Measurements from ENCODE around the gene GLRA3.

- TF ChIP-seq, protein P1, sequence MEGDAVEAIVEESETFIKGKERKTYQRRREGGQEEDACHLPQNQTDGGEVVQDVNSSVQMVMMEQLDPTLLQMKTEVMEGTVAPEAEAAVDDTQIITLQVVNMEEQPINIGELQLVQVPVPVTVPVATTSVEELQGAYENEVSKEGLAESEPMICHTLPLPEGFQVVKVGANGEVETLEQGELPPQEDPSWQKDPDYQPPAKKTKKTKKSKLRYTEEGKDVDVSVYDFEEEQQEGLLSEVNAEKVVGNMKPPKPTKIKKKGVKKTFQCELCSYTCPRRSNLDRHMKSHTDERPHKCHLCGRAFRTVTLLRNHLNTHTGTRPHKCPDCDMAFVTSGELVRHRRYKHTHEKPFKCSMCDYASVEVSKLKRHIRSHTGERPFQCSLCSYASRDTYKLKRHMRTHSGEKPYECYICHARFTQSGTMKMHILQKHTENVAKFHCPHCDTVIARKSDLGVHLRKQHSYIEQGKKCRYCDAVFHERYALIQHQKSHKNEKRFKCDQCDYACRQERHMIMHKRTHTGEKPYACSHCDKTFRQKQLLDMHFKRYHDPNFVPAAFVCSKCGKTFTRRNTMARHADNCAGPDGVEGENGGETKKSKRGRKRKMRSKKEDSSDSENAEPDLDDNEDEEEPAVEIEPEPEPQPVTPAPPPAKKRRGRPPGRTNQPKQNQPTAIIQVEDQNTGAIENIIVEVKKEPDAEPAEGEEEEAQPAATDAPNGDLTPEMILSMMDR (conservative IDR thresholded peaks at IDR 0.05 in 1 of 2, IDR thresholded peaks at IDR 0.05 in 1 of 2; ENCODE audit: low read depth in 1 of 2, low read length in 2 of 2): no peak
- no peak for TF ChIP-seq EZH2 (IDR thresholded peaks at IDR 0.05; ENCODE audit: low read length, missing control alignments)
Measured at GRCh38 chr4:174761451-174761850, 67.6 kb downstream of the GLRA3 start.
